H1 (cell line): Measurements from ENCODE around the gene CPXM1. TPM values are rescaled to one million over a fixed set of nuclear protein-coding genes. Genes with fewer than 3 reads are reported as not detected.

ENCODE experiments used
- CHD1 ChIP-seq: IDR thresholded peaks from 2 replicates; pipeline ENCODE4 v1.6.1; 2012; ENCODE audit warnings: low read depth, low read length, improper control_type of control experiment
- TAF1 ChIP-seq: IDR thresholded peaks from 2 replicates; pipeline ENCODE4 v1.6.1; 2011; ENCODE audit warnings: mild to moderate bottlenecking, low read depth, low read length
- YY1 ChIP-seq: IDR thresholded peaks from 2 replicates; pipeline ENCODE4 v1.6.1; 2011; ENCODE audit warnings: low read depth, mild to moderate bottlenecking, low read length
- polyA plus RNA-seq, 7 experiments: library from polyadenylated mRNA; depleted of rRNA in 3 of 7; stranded (reverse) in 5 of 7; unstranded in 2 of 7; fragments of >200 nt in 5 of 7; fragments of 200-250 nt in 2 of 7; gene quantifications; 1 replicate in 5 of 7; 2 replicates in 1 of 7; 4 replicates in 1 of 7; pipeline versions ENCODE4 v1.2.1 to v1.2.3, GENCODE V29; 2011 to 2013; ENCODE audit warnings: missing spikeins in 2 of 7, mixed read lengths in 2 of 7
- total RNA-seq: library from RNA; stranded (reverse); fragmentation: NEBNext Ultra II Directional; extraction: Animal tissue kit (Norgen Biotek cat#: 25700); gene quantifications from 2 replicates; pipeline ENCODE4 v1.2.1, GENCODE V29; 2021
- TF ChIP-seq, protein P1 (sequence below): IDR thresholded peaks from 2 replicates; pipeline ENCODE4 v1.6.1; 2011; ENCODE audit warnings: low read length, improper control_type of control experiment

The CPXM1 gene
- total and polyA plus RNA-seq, 2 of the 8 experiments (the other 6 are each of a cell fraction or from before 2014, with no cell fraction given): 31.3 to 81.9 TPM

DNA sequence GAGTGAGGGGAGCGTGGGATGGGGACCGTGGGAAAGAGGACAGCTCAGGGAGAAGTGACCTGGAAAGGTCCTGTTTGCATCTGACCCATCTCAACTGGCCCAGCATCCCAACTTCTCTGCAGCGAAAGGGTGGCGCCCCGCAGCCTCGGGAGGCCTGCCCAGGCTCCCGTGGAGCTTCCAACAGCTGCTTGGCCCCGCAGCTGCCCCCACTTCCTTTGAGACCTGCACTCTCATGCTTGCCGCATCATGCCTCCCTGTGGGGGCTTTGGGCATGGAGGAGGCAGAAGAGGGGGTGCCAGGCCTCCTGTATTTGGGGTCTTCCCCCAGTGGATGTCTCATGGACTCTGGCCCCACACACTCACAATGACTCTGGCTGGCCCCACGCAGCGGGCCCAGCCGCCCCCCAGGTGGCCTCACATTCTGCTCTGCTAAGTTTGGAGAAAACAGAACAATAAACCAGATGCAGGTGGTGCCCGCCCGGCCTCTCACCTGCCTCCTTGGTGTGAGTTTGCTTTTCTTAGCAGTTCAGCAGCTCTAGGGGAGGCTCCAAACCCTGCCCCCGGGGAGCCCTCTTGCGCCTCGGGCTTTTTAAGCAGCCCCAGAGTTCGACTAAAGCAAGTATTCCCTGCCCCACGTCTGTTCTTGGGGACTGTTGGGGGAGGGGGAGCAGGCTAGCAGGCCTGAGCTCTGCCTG is 40.7 kb downstream of the CPXM1 start (continued):
- TF ChIP-seq, protein P1, sequence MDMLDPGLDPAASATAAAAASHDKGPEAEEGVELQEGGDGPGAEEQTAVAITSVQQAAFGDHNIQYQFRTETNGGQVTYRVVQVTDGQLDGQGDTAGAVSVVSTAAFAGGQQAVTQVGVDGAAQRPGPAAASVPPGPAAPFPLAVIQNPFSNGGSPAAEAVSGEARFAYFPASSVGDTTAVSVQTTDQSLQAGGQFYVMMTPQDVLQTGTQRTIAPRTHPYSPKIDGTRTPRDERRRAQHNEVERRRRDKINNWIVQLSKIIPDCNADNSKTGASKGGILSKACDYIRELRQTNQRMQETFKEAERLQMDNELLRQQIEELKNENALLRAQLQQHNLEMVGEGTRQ: no peak
- TF ChIP-seq TAF1 (no peak), YY1 (no peak), CHD1 (no peak)
